GM23338 (cell line): ENCODE results near the gene SMOC1. TPM values are rescaled to one million over a fixed set of nuclear protein-coding genes. Genes with fewer than 3 reads are reported as not detected.

ENCODE experiments used
- ATAC-seq: fragments of 200-7000 bp; cut with Tn5 transposase; 3 replicates; pipeline ENCODE4 v1.9.1; 2020
- DNase-seq: peaks from one replicate; pipeline ENCODE4 v3.0.0-alpha.2; 2015; ENCODE audit warnings: low spot score
- H2AFZ ChIP-seq: fragments of 200-600 bp; sonication (generic); 2 replicates; pipeline ENCODE4 v1.8.0; 2016; ENCODE audit warnings: antibody characterized with exemption, mild to moderate bottlenecking, moderate library complexity
- H3F3A ChIP-seq: fragments of 200-600 bp; sonication (generic); replicated peaks from 2 replicates; pipeline ENCODE4 v1.8.0; 2017; ENCODE audit warnings: antibody characterized with exemption, mixed run types, low read depth
- H3K27ac ChIP-seq: fragments of 200-600 bp; sonication (generic); 2 replicates; pipeline ENCODE4 v1.6.1; 2016; ENCODE audit warnings: low read depth
- H3K27me3 ChIP-seq: fragments of 200-600 bp; sonication (generic); 2 replicates; pipeline ENCODE4 v1.8.0; 2016; ENCODE audit warnings: mild to moderate bottlenecking, mixed run types, moderate library complexity; ENCODE audit not compliant: insufficient read depth
- H3K36me3 ChIP-seq: fragments of 200-600 bp; sonication (generic); 2 replicates; pipeline ENCODE4 v1.8.0; 2016; ENCODE audit warnings: mild to moderate bottlenecking; ENCODE audit not compliant: insufficient read depth
- H3K4me1 ChIP-seq: fragments of 200-600 bp; sonication (generic); 2 replicates; pipeline ENCODE4 v1.8.0; 2016; ENCODE audit warnings: mild to moderate bottlenecking, moderate library complexity; ENCODE audit not compliant: insufficient read depth
- H3K4me2 ChIP-seq: fragments of 200-600 bp; sonication (generic); 2 replicates; pipeline ENCODE4 v1.7.1; 2017; ENCODE audit warnings: mixed run types
- H3K4me3 ChIP-seq: fragments of 200-600 bp; sonication (generic); 2 replicates; pipeline ENCODE4 v1.6.1; 2016; ENCODE audit warnings: mixed run types
- H3K79me2 ChIP-seq: fragments of 200-600 bp; sonication (generic); replicated peaks from 2 replicates; pipeline ENCODE4 v1.8.0; 2017; ENCODE audit warnings: mild to moderate bottlenecking; ENCODE audit not compliant: insufficient read depth
- H3K9me2 ChIP-seq: fragments of 200-600 bp; sonication (generic); 2 replicates; pipeline ENCODE4 v1.8.0; 2017; ENCODE audit not compliant: insufficient read depth
- H4K20me1 ChIP-seq: fragments of 200-600 bp; sonication (generic); replicated peaks from 2 replicates; pipeline ENCODE4 v1.8.0; 2017; ENCODE audit warnings: mild to moderate bottlenecking; ENCODE audit not compliant: insufficient read depth
- H3K27ac Mint-ChIP-seq: 2 replicates; pipeline ENCODE4 v1.8.0; 2020; ENCODE audit warnings: inconsistent platforms, mild to moderate bottlenecking, moderate library complexity, mixed read lengths
- H3K27me3 Mint-ChIP-seq: 3 replicates; pipeline ENCODE4 v1.8.0; 2022; ENCODE audit warnings: low read depth, mild to moderate bottlenecking, moderate library complexity, mixed read lengths, inconsistent platforms; ENCODE audit not compliant: insufficient read depth, poor library complexity
- H3K36me3 Mint-ChIP-seq: 3 replicates; pipeline ENCODE4 v1.8.0; 2021; ENCODE audit warnings: low read depth, mild to moderate bottlenecking, inconsistent platforms, moderate library complexity, mixed read lengths
- H3K4me1 Mint-ChIP-seq: 3 replicates; pipeline ENCODE4 v1.8.0; 2020; ENCODE audit warnings: mild to moderate bottlenecking, inconsistent platforms, mixed read lengths
- H3K4me3 Mint-ChIP-seq: 3 replicates; pipeline ENCODE4 v1.8.0; 2021; ENCODE audit warnings: moderate library complexity, mild to moderate bottlenecking, inconsistent platforms, mixed read lengths
- H3K9me3 Mint-ChIP-seq: 3 replicates; pipeline ENCODE4 v1.8.0; 2020; ENCODE audit warnings: moderate library complexity, mild to moderate bottlenecking, inconsistent platforms, mixed read lengths
- EZH2phosphoT487 ChIP-seq: fragments of 200-600 bp; sonication (generic); IDR thresholded peaks from one replicate; pipeline ENCODE4 v1.8.1; 2018; ENCODE audit warnings: antibody characterized with exemption; ENCODE audit not compliant: unreplicated experiment
- NANOG ChIP-seq: IDR thresholded peaks from 2 replicates; pipeline ENCODE4 v1.6.1; 2016; ENCODE audit warnings: antibody characterized with exemption, borderline replicate concordance
- STAT1 ChIP-seq: IDR thresholded peaks from one replicate; pipeline ENCODE4 v1.6.1; 2016; ENCODE audit warnings: antibody characterized with exemption; ENCODE audit not compliant: unreplicated experiment
- polyA plus RNA-seq: library from polyadenylated mRNA; unstranded; fragments of >200 nt; fragmentation: Nextera tagmentation; extraction: Ambion mirVana; gene quantifications from 2 replicates; pipeline ENCODE4 v1.2.1, GENCODE V29; 2016
- total RNA-seq: library from RNA; depleted of rRNA; stranded (reverse); fragments of >200 nt; shearing (Covaris generic); gene quantifications from 2 replicates; pipeline ENCODE4 v1.2.3, GENCODE V29; 2014
- TF ChIP-seq, protein P1 (sequence below): fragments of 250-450 bp; sonication (Bioruptor Pico); IDR thresholded peaks from 2 replicates; pipeline ENCODE4 v1.5.0; 2020; ENCODE audit warnings: mild to moderate bottlenecking, moderate library complexity
- TF ChIP-seq, protein P2 (sequence below): IDR thresholded peaks from 2 replicates; pipeline ENCODE4 v1.6.1; 2016; ENCODE audit warnings: antibody characterized with exemption
- TF ChIP-seq, protein P3 (sequence below): IDR thresholded peaks from one replicate; pipeline ENCODE4 v1.6.1; 2018; ENCODE audit warnings: antibody characterized with exemption; ENCODE audit not compliant: unreplicated experiment

Gene SMOC1
- total and polyA plus RNA-seq, 2 experiments from 2014 or later: 0.79 to 1.6 TPM

DNA sequence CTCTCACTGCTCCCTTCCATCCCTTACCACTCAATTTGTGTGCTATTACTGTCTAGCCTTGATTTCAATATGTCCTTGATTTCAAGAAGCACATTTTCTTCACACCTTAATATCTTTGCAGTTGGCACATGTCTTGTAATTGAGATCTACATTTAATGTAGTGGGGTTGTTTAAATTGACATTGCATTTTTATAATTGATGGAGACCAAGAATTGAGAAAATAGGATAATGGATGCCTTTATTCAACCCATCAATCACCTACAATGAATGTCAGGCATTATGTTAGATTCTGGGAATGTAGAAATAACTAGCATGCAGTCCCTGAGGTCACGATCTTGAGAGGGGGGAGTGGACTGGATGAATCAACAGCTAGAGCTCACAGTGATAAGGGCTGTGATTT lies 94.6 kb downstream of the SMOC1 start (continued):
- TF ChIP-seq, protein P1, sequence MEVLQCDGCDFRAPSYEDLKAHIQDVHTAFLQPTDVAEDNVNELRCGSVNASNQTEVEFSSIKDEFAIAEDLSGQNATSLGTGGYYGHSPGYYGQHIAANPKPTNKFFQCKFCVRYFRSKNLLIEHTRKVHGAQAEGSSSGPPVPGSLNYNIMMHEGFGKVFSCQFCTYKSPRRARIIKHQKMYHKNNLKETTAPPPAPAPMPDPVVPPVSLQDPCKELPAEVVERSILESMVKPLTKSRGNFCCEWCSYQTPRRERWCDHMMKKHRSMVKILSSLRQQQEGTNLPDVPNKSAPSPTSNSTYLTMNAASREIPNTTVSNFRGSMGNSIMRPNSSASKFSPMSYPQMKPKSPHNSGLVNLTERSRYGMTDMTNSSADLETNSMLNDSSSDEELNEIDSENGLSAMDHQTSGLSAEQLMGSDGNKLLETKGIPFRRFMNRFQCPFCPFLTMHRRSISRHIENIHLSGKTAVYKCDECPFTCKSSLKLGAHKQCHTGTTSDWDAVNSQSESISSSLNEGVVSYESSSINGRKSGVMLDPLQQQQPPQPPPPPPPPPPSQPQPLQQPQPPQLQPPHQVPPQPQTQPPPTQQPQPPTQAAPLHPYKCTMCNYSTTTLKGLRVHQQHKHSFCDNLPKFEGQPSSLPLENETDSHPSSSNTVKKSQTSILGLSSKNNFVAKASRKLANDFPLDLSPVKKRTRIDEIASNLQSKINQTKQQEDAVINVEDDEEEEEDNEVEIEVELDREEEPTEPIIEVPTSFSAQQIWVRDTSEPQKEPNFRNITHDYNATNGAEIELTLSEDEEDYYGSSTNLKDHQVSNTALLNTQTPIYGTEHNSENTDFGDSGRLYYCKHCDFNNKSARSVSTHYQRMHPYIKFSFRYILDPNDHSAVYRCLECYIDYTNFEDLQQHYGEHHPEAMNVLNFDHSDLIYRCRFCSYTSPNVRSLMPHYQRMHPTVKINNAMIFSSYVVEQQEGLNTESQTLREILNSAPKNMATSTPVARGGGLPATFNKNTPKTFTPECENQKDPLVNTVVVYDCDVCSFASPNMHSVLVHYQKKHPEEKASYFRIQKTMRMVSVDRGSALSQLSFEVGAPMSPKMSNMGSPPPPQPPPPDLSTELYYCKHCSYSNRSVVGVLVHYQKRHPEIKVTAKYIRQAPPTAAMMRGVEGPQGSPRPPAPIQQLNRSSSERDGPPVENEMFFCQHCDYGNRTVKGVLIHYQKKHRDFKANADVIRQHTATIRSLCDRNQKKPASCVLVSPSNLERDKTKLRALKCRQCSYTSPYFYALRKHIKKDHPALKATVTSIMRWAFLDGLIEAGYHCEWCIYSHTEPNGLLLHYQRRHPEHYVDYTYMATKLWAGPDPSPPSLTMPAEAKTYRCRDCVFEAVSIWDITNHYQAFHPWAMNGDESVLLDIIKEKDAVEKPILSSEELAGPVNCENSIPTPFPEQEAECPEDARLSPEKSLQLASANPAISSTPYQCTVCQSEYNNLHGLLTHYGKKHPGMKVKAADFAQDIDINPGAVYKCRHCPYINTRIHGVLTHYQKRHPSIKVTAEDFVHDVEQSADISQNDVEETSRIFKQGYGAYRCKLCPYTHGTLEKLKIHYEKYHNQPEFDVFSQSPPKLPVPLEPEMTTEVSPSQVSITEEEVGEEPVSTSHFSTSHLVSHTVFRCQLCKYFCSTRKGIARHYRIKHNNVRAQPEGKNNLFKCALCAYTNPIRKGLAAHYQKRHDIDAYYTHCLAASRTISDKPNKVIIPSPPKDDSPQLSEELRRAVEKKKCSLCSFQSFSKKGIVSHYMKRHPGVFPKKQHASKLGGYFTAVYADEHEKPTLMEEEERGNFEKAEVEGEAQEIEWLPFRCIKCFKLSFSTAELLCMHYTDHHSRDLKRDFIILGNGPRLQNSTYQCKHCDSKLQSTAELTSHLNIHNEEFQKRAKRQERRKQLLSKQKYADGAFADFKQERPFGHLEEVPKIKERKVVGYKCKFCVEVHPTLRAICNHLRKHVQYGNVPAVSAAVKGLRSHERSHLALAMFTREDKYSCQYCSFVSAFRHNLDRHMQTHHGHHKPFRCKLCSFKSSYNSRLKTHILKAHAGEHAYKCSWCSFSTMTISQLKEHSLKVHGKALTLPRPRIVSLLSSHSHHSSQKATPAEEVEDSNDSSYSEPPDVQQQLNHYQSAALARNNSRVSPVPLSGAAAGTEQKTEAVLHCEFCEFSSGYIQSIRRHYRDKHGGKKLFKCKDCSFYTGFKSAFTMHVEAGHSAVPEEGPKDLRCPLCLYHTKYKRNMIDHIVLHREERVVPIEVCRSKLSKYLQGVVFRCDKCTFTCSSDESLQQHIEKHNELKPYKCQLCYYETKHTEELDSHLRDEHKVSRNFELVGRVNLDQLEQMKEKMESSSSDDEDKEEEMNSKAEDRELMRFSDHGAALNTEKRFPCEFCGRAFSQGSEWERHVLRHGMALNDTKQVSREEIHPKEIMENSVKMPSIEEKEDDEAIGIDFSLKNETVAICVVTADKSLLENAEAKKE (CRISPR knock-in tag): no peak
- no peak for TF ChIP-seq NANOG
- TF ChIP-seq STAT1: no peak
- TF ChIP-seq, protein P2, sequence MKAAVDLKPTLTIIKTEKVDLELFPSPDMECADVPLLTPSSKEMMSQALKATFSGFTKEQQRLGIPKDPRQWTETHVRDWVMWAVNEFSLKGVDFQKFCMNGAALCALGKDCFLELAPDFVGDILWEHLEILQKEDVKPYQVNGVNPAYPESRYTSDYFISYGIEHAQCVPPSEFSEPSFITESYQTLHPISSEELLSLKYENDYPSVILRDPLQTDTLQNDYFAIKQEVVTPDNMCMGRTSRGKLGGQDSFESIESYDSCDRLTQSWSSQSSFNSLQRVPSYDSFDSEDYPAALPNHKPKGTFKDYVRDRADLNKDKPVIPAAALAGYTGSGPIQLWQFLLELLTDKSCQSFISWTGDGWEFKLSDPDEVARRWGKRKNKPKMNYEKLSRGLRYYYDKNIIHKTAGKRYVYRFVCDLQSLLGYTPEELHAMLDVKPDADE: no peak

DNA sequence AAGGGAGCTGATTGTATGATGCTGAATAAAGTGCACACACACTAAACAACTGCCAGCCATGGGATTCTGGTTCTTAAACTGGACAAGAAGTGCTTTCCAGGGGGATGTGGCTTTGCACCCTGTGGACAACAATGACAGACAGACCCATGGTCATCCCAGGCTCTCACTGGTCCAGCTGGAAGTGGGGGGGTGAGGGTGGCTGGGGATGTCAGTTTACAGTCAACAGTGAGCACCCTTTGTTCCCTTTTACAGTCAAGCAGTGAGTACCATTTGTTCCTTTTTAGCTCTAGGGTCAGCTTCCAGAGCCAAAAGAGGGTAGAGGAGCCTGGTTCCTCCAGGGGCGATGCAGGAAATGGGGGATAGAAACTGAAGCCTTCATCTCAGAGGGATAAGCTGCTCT lies 100.7 kb downstream of the SMOC1 start:
- Histone ChIP-seq H3K36me3 (no peaks in the 10 kb centered on the region), H4K20me1 (no peaks in the 10 kb centered on the region), H3K4me2 (no peak overlapping the region), H3K4me1 (no peaks in the 10 kb centered on the region), H3K27ac (no peak overlapping the region), H3K27me3 (no peaks in the 10 kb centered on the region), H2AFZ (no peak overlapping the region), H3K79me2 (no peaks in the 10 kb centered on the region), H3K4me3 (no peak overlapping the region), H3F3A (no peaks in the 10 kb centered on the region), H3K9me2 (peaks cover 5% of the 10 kb centered on the region; the same call in 1 of the 2 replicates)
- H3K4me1 Mint-ChIP-seq: peaks cover 24% of the 10 kb centered on the region
- H3K9me3 Mint-ChIP-seq: no peaks in the 10 kb centered on the region
- peaks cover 5% of the 10 kb centered on the region for H3K27me3 Mint-ChIP-seq
- DNase-seq (no peak), ATAC-seq (no peak)
- no peak overlapping the region for H3K27ac Mint-ChIP-seq
- no peaks in the 10 kb centered on the region for H3K36me3 Mint-ChIP-seq
- H3K4me3 Mint-ChIP-seq: no peak overlapping the region
- TF ChIP-seq EZH2phosphoT487: no peak
- TF ChIP-seq, protein P3, sequence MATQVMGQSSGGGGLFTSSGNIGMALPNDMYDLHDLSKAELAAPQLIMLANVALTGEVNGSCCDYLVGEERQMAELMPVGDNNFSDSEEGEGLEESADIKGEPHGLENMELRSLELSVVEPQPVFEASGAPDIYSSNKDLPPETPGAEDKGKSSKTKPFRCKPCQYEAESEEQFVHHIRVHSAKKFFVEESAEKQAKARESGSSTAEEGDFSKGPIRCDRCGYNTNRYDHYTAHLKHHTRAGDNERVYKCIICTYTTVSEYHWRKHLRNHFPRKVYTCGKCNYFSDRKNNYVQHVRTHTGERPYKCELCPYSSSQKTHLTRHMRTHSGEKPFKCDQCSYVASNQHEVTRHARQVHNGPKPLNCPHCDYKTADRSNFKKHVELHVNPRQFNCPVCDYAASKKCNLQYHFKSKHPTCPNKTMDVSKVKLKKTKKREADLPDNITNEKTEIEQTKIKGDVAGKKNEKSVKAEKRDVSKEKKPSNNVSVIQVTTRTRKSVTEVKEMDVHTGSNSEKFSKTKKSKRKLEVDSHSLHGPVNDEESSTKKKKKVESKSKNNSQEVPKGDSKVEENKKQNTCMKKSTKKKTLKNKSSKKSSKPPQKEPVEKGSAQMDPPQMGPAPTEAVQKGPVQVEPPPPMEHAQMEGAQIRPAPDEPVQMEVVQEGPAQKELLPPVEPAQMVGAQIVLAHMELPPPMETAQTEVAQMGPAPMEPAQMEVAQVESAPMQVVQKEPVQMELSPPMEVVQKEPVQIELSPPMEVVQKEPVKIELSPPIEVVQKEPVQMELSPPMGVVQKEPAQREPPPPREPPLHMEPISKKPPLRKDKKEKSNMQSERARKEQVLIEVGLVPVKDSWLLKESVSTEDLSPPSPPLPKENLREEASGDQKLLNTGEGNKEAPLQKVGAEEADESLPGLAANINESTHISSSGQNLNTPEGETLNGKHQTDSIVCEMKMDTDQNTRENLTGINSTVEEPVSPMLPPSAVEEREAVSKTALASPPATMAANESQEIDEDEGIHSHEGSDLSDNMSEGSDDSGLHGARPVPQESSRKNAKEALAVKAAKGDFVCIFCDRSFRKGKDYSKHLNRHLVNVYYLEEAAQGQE: no peak
